ENCODE data around the gene SMC1A.

GRCh38 chrX:53395605-53396298 is 26.7 kb downstream of the SMC1A start:
- TF ChIP-seq CTCF (tag by site-specific recombination; IDR thresholded peaks at IDR 0.05) (0 out of 2 replicates have a peak, but pooled peaks have one; percentile 18), GLI2 (tag by site-specific recombination; IDR thresholded peaks at IDR 0.05; ENCODE audit: borderline replicate concordance, low read depth) (no peak), ZNF146 (tag by site-specific recombination; IDR thresholded peaks at IDR 0.05) (no peak), ZNF155 (tag by site-specific recombination; IDR thresholded peaks at IDR 0.05) (no peak), ZNF510 (tag by site-specific recombination; IDR thresholded peaks at IDR 0.05; ENCODE audit: insufficient replicate concordance) (no peak), ZNF24 (tag by site-specific recombination; IDR thresholded peaks at IDR 0.05) (no peak), YY1 (tag by site-specific recombination; IDR thresholded peaks at IDR 0.05) (no peak), ZNF561 (tag by site-specific recombination; IDR thresholded peaks at IDR 0.05; ENCODE audit: borderline replicate concordance) (no peak), ZBTB1 (tag by site-specific recombination; IDR thresholded peaks at IDR 0.05) (no peak)
- TF ChIP-seq, protein P1, sequence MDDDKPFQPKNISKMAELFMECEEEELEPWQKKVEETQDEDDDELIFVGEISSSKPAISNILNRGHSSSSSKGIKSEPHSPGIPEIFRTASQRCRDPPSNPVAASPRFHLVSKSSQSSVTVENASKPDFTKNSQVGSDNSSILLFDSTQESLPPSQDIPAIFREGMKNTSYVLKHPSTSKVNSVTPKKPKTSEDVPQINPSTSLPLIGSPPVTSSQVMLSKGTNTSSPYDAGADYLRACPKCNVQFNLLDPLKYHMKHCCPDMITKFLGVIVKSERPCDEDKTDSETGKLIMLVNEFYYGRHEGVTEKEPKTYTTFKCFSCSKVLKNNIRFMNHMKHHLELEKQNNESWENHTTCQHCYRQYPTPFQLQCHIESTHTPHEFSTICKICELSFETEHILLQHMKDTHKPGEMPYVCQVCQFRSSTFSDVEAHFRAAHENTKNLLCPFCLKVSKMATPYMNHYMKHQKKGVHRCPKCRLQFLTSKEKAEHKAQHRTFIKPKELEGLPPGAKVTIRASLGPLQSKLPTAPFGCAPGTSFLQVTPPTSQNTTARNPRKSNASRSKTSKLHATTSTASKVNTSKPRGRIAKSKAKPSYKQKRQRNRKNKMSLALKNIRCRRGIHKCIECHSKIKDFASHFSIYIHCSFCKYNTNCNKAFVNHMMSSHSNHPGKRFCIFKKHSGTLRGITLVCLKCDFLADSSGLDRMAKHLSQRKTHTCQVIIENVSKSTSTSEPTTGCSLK (tag by site-specific recombination; IDR thresholded peaks at IDR 0.05): no peak
- TF ChIP-seq, protein P2, sequence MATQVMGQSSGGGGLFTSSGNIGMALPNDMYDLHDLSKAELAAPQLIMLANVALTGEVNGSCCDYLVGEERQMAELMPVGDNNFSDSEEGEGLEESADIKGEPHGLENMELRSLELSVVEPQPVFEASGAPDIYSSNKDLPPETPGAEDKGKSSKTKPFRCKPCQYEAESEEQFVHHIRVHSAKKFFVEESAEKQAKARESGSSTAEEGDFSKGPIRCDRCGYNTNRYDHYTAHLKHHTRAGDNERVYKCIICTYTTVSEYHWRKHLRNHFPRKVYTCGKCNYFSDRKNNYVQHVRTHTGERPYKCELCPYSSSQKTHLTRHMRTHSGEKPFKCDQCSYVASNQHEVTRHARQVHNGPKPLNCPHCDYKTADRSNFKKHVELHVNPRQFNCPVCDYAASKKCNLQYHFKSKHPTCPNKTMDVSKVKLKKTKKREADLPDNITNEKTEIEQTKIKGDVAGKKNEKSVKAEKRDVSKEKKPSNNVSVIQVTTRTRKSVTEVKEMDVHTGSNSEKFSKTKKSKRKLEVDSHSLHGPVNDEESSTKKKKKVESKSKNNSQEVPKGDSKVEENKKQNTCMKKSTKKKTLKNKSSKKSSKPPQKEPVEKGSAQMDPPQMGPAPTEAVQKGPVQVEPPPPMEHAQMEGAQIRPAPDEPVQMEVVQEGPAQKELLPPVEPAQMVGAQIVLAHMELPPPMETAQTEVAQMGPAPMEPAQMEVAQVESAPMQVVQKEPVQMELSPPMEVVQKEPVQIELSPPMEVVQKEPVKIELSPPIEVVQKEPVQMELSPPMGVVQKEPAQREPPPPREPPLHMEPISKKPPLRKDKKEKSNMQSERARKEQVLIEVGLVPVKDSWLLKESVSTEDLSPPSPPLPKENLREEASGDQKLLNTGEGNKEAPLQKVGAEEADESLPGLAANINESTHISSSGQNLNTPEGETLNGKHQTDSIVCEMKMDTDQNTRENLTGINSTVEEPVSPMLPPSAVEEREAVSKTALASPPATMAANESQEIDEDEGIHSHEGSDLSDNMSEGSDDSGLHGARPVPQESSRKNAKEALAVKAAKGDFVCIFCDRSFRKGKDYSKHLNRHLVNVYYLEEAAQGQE (tag by site-specific recombination; IDR thresholded peaks at IDR 0.05): no peak
